Activated CD8-positive, alpha-beta T cell treated with anti-CD3 and anti-CD28 coated beads, Interleukin-2, amount 10 ng/mL, durations not matched to agents 7 days and 5 days (primary cell): Measurements from ENCODE around the gene MBNL2. TPM values are rescaled to one million over a fixed set of nuclear protein-coding genes. Genes with fewer than 3 reads are reported as not detected.

ENCODE experiments used
- ATAC-seq: fragments of 150-1000 bp; cut with Tn5 transposase; one replicate; pipeline ENCODE4 v1.10.0; 2021; ENCODE audit warnings: moderate library complexity
- CTCF ChIA-PET: fragments of 350-600 bp; sonication (Branson Sonifier 250); formaldehyde crosslinking; loops from one replicate; lab custom pipeline; 2021; ENCODE audit warnings: antibody characterized with exemption; lab: Charles Lee
- POLR2A ChIA-PET: fragments of 350-600 bp; sonication (Branson Sonifier 250); formaldehyde crosslinking; loops from one replicate; lab custom pipeline; 2021; ENCODE audit warnings: antibody characterized with exemption; lab: Charles Lee
- DNase-seq: peaks from one replicate; pipeline ENCODE4 v3.0.0-alpha.2; 2020
- H3K27ac Mint-ChIP-seq: one replicate; pipeline ENCODE4 v1.8.0; 2021; ENCODE audit warnings: mild to moderate bottlenecking, mixed read lengths
- H3K27me3 Mint-ChIP-seq: one replicate; pipeline ENCODE4 v1.8.0; 2021; ENCODE audit warnings: low read depth, mixed read lengths
- H3K36me3 Mint-ChIP-seq: one replicate; pipeline ENCODE4 v1.8.0; 2021; ENCODE audit warnings: low read depth, mixed read lengths
- H3K4me1 Mint-ChIP-seq: one replicate; pipeline ENCODE4 v1.8.0; 2021; ENCODE audit warnings: low read depth, mixed read lengths
- H3K4me3 Mint-ChIP-seq: one replicate; pipeline ENCODE4 v1.8.0; 2021; ENCODE audit warnings: mild to moderate bottlenecking, mixed read lengths
- H3K9me3 Mint-ChIP-seq: one replicate; pipeline ENCODE4 v1.8.0; 2022; ENCODE audit warnings: mixed read lengths; ENCODE audit not compliant: insufficient read depth
- total RNA-seq, 2 experiments: library from RNA; stranded (reverse); gene quantifications; one replicate each; pipeline ENCODE4 v1.2.3, GENCODE V29; 2021

The MBNL2 gene
- total RNA-seq, 2 experiments from 2014 or later, result 11.6 to 12.3 TPM

- H3K27me3 Mint-ChIP-seq, result no peaks in the 10 kb centered on the region
- no peaks in the 10 kb centered on the region for H3K36me3 Mint-ChIP-seq
- H3K27ac Mint-ChIP-seq, result no peak overlapping the region
- peaks cover 6% of the 10 kb centered on the region for H3K4me1 Mint-ChIP-seq
- POLR2A ChIA-PET, result no interaction called here
- CTCF ChIA-PET, result no interaction called here
- H3K9me3 Mint-ChIP-seq, result no peaks in the 10 kb centered on the region
- H3K4me3 Mint-ChIP-seq, result no peak overlapping the region
- ATAC-seq, result no peak
- no peak for DNase-seq
Observed at GRCh38 chr13:97310809-97311436, 88.8 kb downstream of the MBNL2 start.

GRCh38 chr13:97311956-97312355, 89.8 kb downstream of the MBNL2 start:
- ChIA-PET CTCF (interaction anchor here (0.7 kb wide), 1 partner anchor 10 kb away, joined by 3 read pairs; no protein-coding TSS in a partner anchor), POLR2A (no interaction called here)
- Mint-ChIP-seq H3K36me3 (no peaks in the 10 kb centered on the region), H3K27ac (no peak overlapping the region), H3K4me1 (peaks cover 7% of the 10 kb centered on the region), H3K27me3 (no peaks in the 10 kb centered on the region), H3K9me3 (no peaks in the 10 kb centered on the region), H3K4me3 (no peak overlapping the region)
- ATAC-seq (no peak), DNase-seq (no peak)

- H3K4me3 Mint-ChIP-seq, result no peak overlapping the region
- H3K36me3 Mint-ChIP-seq, result no peaks in the 10 kb centered on the region
- DNase-seq (no peak), ATAC-seq (no peak)
- peaks cover 7% of the 10 kb centered on the region for H3K4me1 Mint-ChIP-seq
- ChIA-PET POLR2A (no interaction called here), CTCF (no interaction called here)
- H3K9me3 Mint-ChIP-seq, result no peaks in the 10 kb centered on the region
- H3K27me3 Mint-ChIP-seq, result no peaks in the 10 kb centered on the region
- H3K27ac Mint-ChIP-seq, result no peak overlapping the region
Observed at GRCh38 chr13:97313551-97314260, 91.6 kb downstream of the MBNL2 start.

GRCh38 chr13:97316390-97316789, 94.3 kb downstream of the MBNL2 start:
- Mint-ChIP-seq H3K4me1 (peaks cover 7% of the 10 kb centered on the region), H3K27me3 (no peaks in the 10 kb centered on the region), H3K27ac (no peak overlapping the region), H3K4me3 (no peak overlapping the region), H3K9me3 (no peaks in the 10 kb centered on the region), H3K36me3 (no peaks in the 10 kb centered on the region)
- POLR2A ChIA-PET, result no interaction called here
- CTCF ChIA-PET, result no interaction called here
- no peak for DNase-seq
- no peak for ATAC-seq

- CTCF ChIA-PET, result no interaction called here
- Mint-ChIP-seq H3K4me1 (peaks cover 7% of the 10 kb centered on the region), H3K27me3 (no peaks in the 10 kb centered on the region), H3K4me3 (no peak overlapping the region), H3K9me3 (no peaks in the 10 kb centered on the region), H3K36me3 (no peaks in the 10 kb centered on the region), H3K27ac (no peak overlapping the region)
- POLR2A ChIA-PET, result no interaction called here
- DNase-seq (no peak), ATAC-seq (no peak)
Observed at GRCh38 chr13:97317933-97318332, 95.8 kb downstream of the MBNL2 start.

GRCh38 chr13:97318532-97318931, 96.4 kb downstream of the MBNL2 start:
- ChIA-PET CTCF (no interaction called here), POLR2A (no interaction called here)
- no peak overlapping the region for H3K4me3 Mint-ChIP-seq
- ATAC-seq, result no peak
- peaks cover 7% of the 10 kb centered on the region for H3K4me1 Mint-ChIP-seq
- no peaks in the 10 kb centered on the region for H3K27me3 Mint-ChIP-seq
- no peak for DNase-seq
- no peak overlapping the region for H3K27ac Mint-ChIP-seq
- H3K9me3 Mint-ChIP-seq, result no peaks in the 10 kb centered on the region
- H3K36me3 Mint-ChIP-seq, result no peaks in the 10 kb centered on the region

- no peaks in the 10 kb centered on the region for H3K36me3 Mint-ChIP-seq
- no peak overlapping the region for H3K27ac Mint-ChIP-seq
- no peak for ATAC-seq
- POLR2A ChIA-PET, result no interaction called here
- no peak for DNase-seq
- CTCF ChIA-PET, result no interaction called here
- H3K4me3 Mint-ChIP-seq, result no peak overlapping the region
- H3K27me3 Mint-ChIP-seq, result no peaks in the 10 kb centered on the region
- no peaks in the 10 kb centered on the region for H3K9me3 Mint-ChIP-seq
- peaks cover 7% of the 10 kb centered on the region for H3K4me1 Mint-ChIP-seq
Observed at GRCh38 chr13:97319113-97319720, 97.1 kb downstream of the MBNL2 start.

- H3K36me3 Mint-ChIP-seq, result no peaks in the 10 kb centered on the region
- ChIA-PET CTCF (no interaction called here), POLR2A (no interaction called here)
- H3K27me3 Mint-ChIP-seq, result no peaks in the 10 kb centered on the region
- ATAC-seq (no peak), DNase-seq (no peak)
- no peaks in the 10 kb centered on the region for H3K4me1 Mint-ChIP-seq
- H3K27ac Mint-ChIP-seq, result no peak overlapping the region
- H3K4me3 Mint-ChIP-seq, result no peak overlapping the region
- H3K9me3 Mint-ChIP-seq, result no peaks in the 10 kb centered on the region
Observed at GRCh38 chr13:97321101-97321500, 99.0 kb downstream of the MBNL2 start.

- Mint-ChIP-seq H3K36me3 (no peaks in the 10 kb centered on the region), H3K4me1 (no peaks in the 10 kb centered on the region), H3K27me3 (no peaks in the 10 kb centered on the region), H3K27ac (no peak overlapping the region), H3K4me3 (no peak overlapping the region), H3K9me3 (no peaks in the 10 kb centered on the region)
- DNase-seq (no peak), ATAC-seq (no peak)
- CTCF ChIA-PET, result interaction anchor here (0.6 kb wide), 1 partner anchor 10 kb away, joined by 3 read pairs; no protein-coding TSS in a partner anchor
- POLR2A ChIA-PET, result no interaction called here
Observed at GRCh38 chr13:97321616-97322321, 99.6 kb downstream of the MBNL2 start.

- no peaks in the 10 kb centered on the region for H3K36me3 Mint-ChIP-seq
- no peak overlapping the region for H3K4me3 Mint-ChIP-seq
- H3K27me3 Mint-ChIP-seq, result no peaks in the 10 kb centered on the region
- ChIA-PET POLR2A (no interaction called here), CTCF (no interaction called here)
- ATAC-seq (no peak), DNase-seq (no peak)
- no peaks in the 10 kb centered on the region for H3K4me1 Mint-ChIP-seq
- no peaks in the 10 kb centered on the region for H3K9me3 Mint-ChIP-seq
- H3K27ac Mint-ChIP-seq, result no peak overlapping the region
Observed at GRCh38 chr13:97322740-97323342, 100.7 kb downstream of the MBNL2 start.

- H3K4me1 Mint-ChIP-seq, result no peaks in the 10 kb centered on the region
- no peak for ATAC-seq
- POLR2A ChIA-PET, result no interaction called here
- no peaks in the 10 kb centered on the region for H3K36me3 Mint-ChIP-seq
- no peaks in the 10 kb centered on the region for H3K27me3 Mint-ChIP-seq
- H3K4me3 Mint-ChIP-seq, result no peak overlapping the region
- CTCF ChIA-PET, result no interaction called here
- no peak overlapping the region for H3K27ac Mint-ChIP-seq
- DNase-seq, result no peak
- H3K9me3 Mint-ChIP-seq, result no peaks in the 10 kb centered on the region
Observed at GRCh38 chr13:97324115-97324514, 102.0 kb downstream of the MBNL2 start.
